SK-N-SH (cell line): ENCODE measurements around the gene PEX11A. TPM values are rescaled to one million over a fixed set of nuclear protein-coding genes. Genes with fewer than 3 reads are reported as not detected.

Source experiments
- CTCF ChIA-PET: fragments of 300-600, 350-600 bp; formaldehyde crosslinking; extraction: SDS; loops from one replicate; lab custom pipeline; 2021; lab: Yijun Ruan, JAX
- POLR2A ChIA-PET: fragments of 350-600 bp; sonication (Branson Sonifier 250); formaldehyde crosslinking; extraction: SDS; loops from one replicate; lab custom pipeline; 2020; ENCODE audit warnings: antibody characterized with exemption, inconsistent platforms; lab: Yijun Ruan, JAX
- DNase-seq: peaks from one replicate; pipeline ENCODE4 v3.0.0; 2012
- H2AFZ ChIP-seq: fragments of 200-600 bp; sonication (generic); 2 replicates; pipeline ENCODE4 v1.8.1; 2016; ENCODE audit warnings: antibody characterized with exemption, mild to moderate bottlenecking, low read depth
- H3F3A ChIP-seq: fragments of 200-600 bp; sonication (generic); replicated peaks from 2 replicates; pipeline ENCODE3; 2016; ENCODE audit warnings: antibody characterized with exemption, mild to moderate bottlenecking; ENCODE audit not compliant: insufficient read depth
- H3K27ac ChIP-seq, 2 experiments: fragments of 200-500 bp in 1 of 2; fragments of 200-600 bp in 1 of 2; sonication (Bioruptor generic) in 1 of 2; sonication (generic), shearing (Covaris generic) in 1 of 2; 2 replicates each; pipeline versions ENCODE4 v1.5.1 to v1.6.1; 2014 to 2016; ENCODE audit warnings: low read depth in 2 of 2, inconsistent platforms in 1 of 2, low read length in 1 of 2, mild to moderate bottlenecking in 1 of 2, mixed read lengths in 1 of 2
- H3K27me3 ChIP-seq: fragments of 200-600 bp; sonication (generic), shearing (Covaris generic); 2 replicates; pipeline ENCODE4 v1.6.1; 2016; ENCODE audit warnings: mixed run types; ENCODE audit not compliant: insufficient read depth
- H3K36me3 ChIP-seq, 2 experiments: fragments of 200-500 bp in 1 of 2; fragments of 200-600 bp in 1 of 2; sonication (Bioruptor generic) in 1 of 2; sonication (generic) in 1 of 2; replicated peaks in 1 of 2; 2 replicates each; pipeline versions ENCODE3 to v1.5.1; 2014 to 2016; ENCODE audit warnings: low read length in 1 of 2, mild to moderate bottlenecking in 1 of 2; ENCODE audit not compliant: insufficient read depth in 2 of 2, control insufficient read depth in 1 of 2
- H3K4me1 ChIP-seq, 2 experiments: fragments of 200-500 bp in 1 of 2; fragments of 200-600 bp in 1 of 2; sonication (Bioruptor generic) in 1 of 2; sonication (generic), shearing (Covaris generic) in 1 of 2; 2 replicates each; pipeline versions ENCODE4 v1.5.1 to v1.6.1; 2014 to 2016; ENCODE audit warnings: low read depth in 1 of 2, low read length in 1 of 2, mixed run types in 1 of 2; ENCODE audit not compliant: insufficient read depth in 2 of 2, control insufficient read depth in 1 of 2
- H3K4me2 ChIP-seq: fragments of 200-600 bp; sonication (generic), shearing (Covaris generic); 2 replicates; pipeline ENCODE4 v1.6.1; 2017; ENCODE audit warnings: mixed run types
- H3K4me3 ChIP-seq, 2 experiments: fragments of 200-500 bp in 1 of 2; fragments of 200-600 bp in 1 of 2; sonication (Bioruptor generic) in 1 of 2; sonication (generic), shearing (Covaris generic) in 1 of 2; 2 replicates each; pipeline versions ENCODE4 v1.5.1 to v1.8.1; 2014 to 2016; ENCODE audit warnings: low read depth in 2 of 2, inconsistent platforms in 1 of 2, low read length in 1 of 2, mild to moderate bottlenecking in 1 of 2, mixed read lengths in 1 of 2, moderate library complexity in 1 of 2
- H3K79me2 ChIP-seq: fragments of 200-600 bp; sonication (generic); 2 replicates; pipeline ENCODE4 v1.8.1; 2017; ENCODE audit warnings: mild to moderate bottlenecking; ENCODE audit not compliant: insufficient read depth
- H3K9ac ChIP-seq: fragments of 200-600 bp; sonication (generic); 2 replicates; pipeline ENCODE4 v1.6.1; 2017; ENCODE audit warnings: mixed run types
- H3K9me2 ChIP-seq: fragments of 200-600 bp; sonication (generic); 2 replicates; pipeline ENCODE4 v1.6.1; 2017; ENCODE audit warnings: mixed run types
- H3K9me3 ChIP-seq: fragments of 200-600 bp; sonication (generic); 2 replicates; pipeline ENCODE4 v1.6.1; 2017; ENCODE audit warnings: mixed run types, mild to moderate bottlenecking, moderate library complexity
- H4K20me1 ChIP-seq: fragments of 200-600 bp; sonication (generic); 2 replicates; pipeline ENCODE4 v1.6.1; 2017; ENCODE audit warnings: mild to moderate bottlenecking, mixed run types; ENCODE audit not compliant: insufficient read depth
- CHD2 ChIP-seq: fragments of 150-350 bp; IDR thresholded peaks from 2 replicates; pipeline ENCODE4 v1.6.1; 2018; ENCODE audit warnings: low read length; ENCODE audit not compliant: partially characterized antibody
- ELF1 ChIP-seq: IDR thresholded peaks from 2 replicates; pipeline ENCODE4 v1.4.0; 2012
- FOSL2 ChIP-seq: IDR thresholded peaks from 2 replicates; pipeline ENCODE4 v1.4.0; 2012; ENCODE audit warnings: low read depth, mild to moderate bottlenecking, moderate library complexity, borderline replicate concordance
- FOXJ3 ChIP-seq: sonication (generic); formaldehyde crosslinking; IDR thresholded peaks from 2 replicates; pipeline ENCODE4 v1.5.1; 2020; ENCODE audit warnings: mild to moderate bottlenecking, missing genetic modification reagents
- FOXM1 ChIP-seq: IDR thresholded peaks from 2 replicates; pipeline ENCODE4 v1.4.0; 2012; ENCODE audit warnings: low read depth, mild to moderate bottlenecking
- GABPA ChIP-seq: IDR thresholded peaks from 2 replicates; pipeline ENCODE4 v1.4.0; 2012; ENCODE audit warnings: low read depth, mild to moderate bottlenecking
- MXI1 ChIP-seq: IDR thresholded peaks from 2 replicates; pipeline ENCODE4 v1.6.1; 2012; ENCODE audit warnings: mild to moderate bottlenecking, low read depth, low read length, improper control_type of control experiment
- NRF1 ChIP-seq: IDR thresholded peaks from 2 replicates; pipeline ENCODE4 v1.6.1; 2012; ENCODE audit warnings: low read depth, mild to moderate bottlenecking, low read length
- POLR2AphosphoS5 ChIP-seq: IDR thresholded peaks from 2 replicates; pipeline ENCODE4 v1.6.1; 2012; ENCODE audit warnings: low read depth, low read length
- RAD21 ChIP-seq: IDR thresholded peaks from 2 replicates; pipeline ENCODE4 v1.6.1; 2012; ENCODE audit warnings: mild to moderate bottlenecking, low read length
- RCOR1 ChIP-seq: fragments of 150-350 bp; IDR thresholded peaks from 2 replicates; pipeline ENCODE4 v1.6.1; 2017; ENCODE audit warnings: antibody characterized with exemption, low read length
- RXRA ChIP-seq: IDR thresholded peaks from 2 replicates; pipeline ENCODE4 v1.4.0; 2012; ENCODE audit warnings: low read depth, mild to moderate bottlenecking, borderline replicate concordance
- SMC3 ChIP-seq: IDR thresholded peaks from 2 replicates; pipeline ENCODE4 v1.6.1; 2012; ENCODE audit warnings: low read depth, low read length, improper control_type of control experiment
- TEAD4 ChIP-seq: IDR thresholded peaks from 2 replicates; pipeline ENCODE4 v1.4.0; 2012; ENCODE audit warnings: mild to moderate bottlenecking, borderline replicate concordance; ENCODE audit not compliant: insufficient read depth
- YY1 ChIP-seq: IDR thresholded peaks from 2 replicates; pipeline ENCODE4 v1.4.0; 2012; ENCODE audit warnings: low read depth, mild to moderate bottlenecking
- WGBS: methylation state at CpG from one replicate; pipeline ENCODE4 v1.1.6; 2017; ENCODE audit warnings: low lambda C conversion rate; 5-methylcytosine and 5-hydroxymethylcytosine counted together
- polyA plus RNA-seq, 3 experiments: library from polyadenylated mRNA; depleted of rRNA; stranded (reverse); fragments of >200 nt; gene quantifications; 2 replicates each; pipeline ENCODE4 v1.2.3, GENCODE V29; 2012
- TF ChIP-seq, protein P1 (sequence below): IDR thresholded peaks from 2 replicates; pipeline ENCODE4 v1.6.1; 2012; ENCODE audit warnings: mild to moderate bottlenecking, low read depth, low read length, moderate library complexity
- TF ChIP-seq, protein P2 (sequence below): IDR thresholded peaks from 2 replicates; pipeline ENCODE4 v1.4.0; 2012; ENCODE audit warnings: low read depth
- TF ChIP-seq, protein P3 (sequence below): fragments of 150-350 bp; IDR thresholded peaks from 2 replicates; pipeline ENCODE4 v1.6.1; 2017; ENCODE audit warnings: antibody characterized with exemption, low read length, low read depth, borderline replicate concordance

Gene PEX11A
- polyA plus RNA-seq, 1 of the 3 experiments (the other 2 are of a cell fraction): 6.1 TPM

GRCh38 chr15:89679212-89679611 lies 11.3 kb downstream of the PEX11A start, which contains the start of gene PLIN1:
Gene PLIN1, minus strand, starts transcription at chr15:89679367. Its CDS starts 1,878 bp downstream, at chr15:89677489.
- no peak within 1 kb of the TSS for H3K27ac ChIP-seq
- H3K79me2 ChIP-seq: no peaks in the 10 kb centered on the region
- no peaks in the 10 kb centered on the region for H4K20me1 ChIP-seq
- POLR2A ChIA-PET: no interaction called here
- no peak within 1 kb of the TSS for H2AFZ ChIP-seq
- H3K4me3 ChIP-seq: no peak within 1 kb of the TSS
- CTCF ChIA-PET: interaction anchor here (1.8 kb wide), 1 partner anchor 33 kb away, joined by 5 read pairs; no protein-coding TSS in a partner anchor
- H3K27me3 ChIP-seq: no peaks in the 10 kb centered on the region
- no peaks in the 10 kb centered on the region for H3K9me3 ChIP-seq
- no peak within 1 kb of the TSS for H3K9ac ChIP-seq
- H3K4me1 ChIP-seq: peaks cover 0 to 5% of the 10 kb centered on the region in 2 experiments; a peak in 2 of 4 replicates
- H3K9me2 ChIP-seq: no peaks in the 10 kb centered on the region
- TF ChIP-seq RAD21 (no peak), CHD2 (no peak), RCOR1 (no peak), FOXM1 (no peak), NRF1 (no peak), SMC3 (no peak), RXRA (no peak), FOXJ3 (CRISPR knock-in tag) (no peak), POLR2AphosphoS5 (no peak), FOSL2 (no peak), ELF1 (no peak)
- TF ChIP-seq, protein P1, sequence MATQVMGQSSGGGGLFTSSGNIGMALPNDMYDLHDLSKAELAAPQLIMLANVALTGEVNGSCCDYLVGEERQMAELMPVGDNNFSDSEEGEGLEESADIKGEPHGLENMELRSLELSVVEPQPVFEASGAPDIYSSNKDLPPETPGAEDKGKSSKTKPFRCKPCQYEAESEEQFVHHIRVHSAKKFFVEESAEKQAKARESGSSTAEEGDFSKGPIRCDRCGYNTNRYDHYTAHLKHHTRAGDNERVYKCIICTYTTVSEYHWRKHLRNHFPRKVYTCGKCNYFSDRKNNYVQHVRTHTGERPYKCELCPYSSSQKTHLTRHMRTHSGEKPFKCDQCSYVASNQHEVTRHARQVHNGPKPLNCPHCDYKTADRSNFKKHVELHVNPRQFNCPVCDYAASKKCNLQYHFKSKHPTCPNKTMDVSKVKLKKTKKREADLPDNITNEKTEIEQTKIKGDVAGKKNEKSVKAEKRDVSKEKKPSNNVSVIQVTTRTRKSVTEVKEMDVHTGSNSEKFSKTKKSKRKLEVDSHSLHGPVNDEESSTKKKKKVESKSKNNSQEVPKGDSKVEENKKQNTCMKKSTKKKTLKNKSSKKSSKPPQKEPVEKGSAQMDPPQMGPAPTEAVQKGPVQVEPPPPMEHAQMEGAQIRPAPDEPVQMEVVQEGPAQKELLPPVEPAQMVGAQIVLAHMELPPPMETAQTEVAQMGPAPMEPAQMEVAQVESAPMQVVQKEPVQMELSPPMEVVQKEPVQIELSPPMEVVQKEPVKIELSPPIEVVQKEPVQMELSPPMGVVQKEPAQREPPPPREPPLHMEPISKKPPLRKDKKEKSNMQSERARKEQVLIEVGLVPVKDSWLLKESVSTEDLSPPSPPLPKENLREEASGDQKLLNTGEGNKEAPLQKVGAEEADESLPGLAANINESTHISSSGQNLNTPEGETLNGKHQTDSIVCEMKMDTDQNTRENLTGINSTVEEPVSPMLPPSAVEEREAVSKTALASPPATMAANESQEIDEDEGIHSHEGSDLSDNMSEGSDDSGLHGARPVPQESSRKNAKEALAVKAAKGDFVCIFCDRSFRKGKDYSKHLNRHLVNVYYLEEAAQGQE: no peak
- TF ChIP-seq, protein P2, sequence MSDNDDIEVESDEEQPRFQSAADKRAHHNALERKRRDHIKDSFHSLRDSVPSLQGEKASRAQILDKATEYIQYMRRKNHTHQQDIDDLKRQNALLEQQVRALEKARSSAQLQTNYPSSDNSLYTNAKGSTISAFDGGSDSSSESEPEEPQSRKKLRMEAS: no peak
- TF ChIP-seq, protein P3, sequence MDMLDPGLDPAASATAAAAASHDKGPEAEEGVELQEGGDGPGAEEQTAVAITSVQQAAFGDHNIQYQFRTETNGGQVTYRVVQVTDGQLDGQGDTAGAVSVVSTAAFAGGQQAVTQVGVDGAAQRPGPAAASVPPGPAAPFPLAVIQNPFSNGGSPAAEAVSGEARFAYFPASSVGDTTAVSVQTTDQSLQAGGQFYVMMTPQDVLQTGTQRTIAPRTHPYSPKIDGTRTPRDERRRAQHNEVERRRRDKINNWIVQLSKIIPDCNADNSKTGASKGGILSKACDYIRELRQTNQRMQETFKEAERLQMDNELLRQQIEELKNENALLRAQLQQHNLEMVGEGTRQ: no peak
- peaks cover 7 to 12% of the 10 kb centered on the region in 2 experiments for H3K36me3 ChIP-seq
- no peak for DNase-seq
- WGBS: 100% methylated on average over 2 of the region's 2 CpGs
- H3F3A ChIP-seq: peaks cover 9% of the 10 kb centered on the region
- H3K4me2 ChIP-seq: no peak within 1 kb of the TSS

- Histone ChIP-seq H4K20me1 (no peaks in the 10 kb centered on the region), H3K27me3 (no peaks in the 10 kb centered on the region), H3K9me2 (no peaks in the 10 kb centered on the region), H3K4me2 (no peak overlapping the region), H3F3A (peaks cover 9% of the 10 kb centered on the region), H3K27ac (no peak overlapping the region), H3K4me1 (peaks cover 5 to 16% of the 10 kb centered on the region in 2 experiments; a peak in 2 of 4 replicates), H3K9me3 (no peaks in the 10 kb centered on the region), H3K79me2 (no peaks in the 10 kb centered on the region), H2AFZ (no peak overlapping the region), H3K9ac (no peak overlapping the region), H3K4me3 (no peak overlapping the region), H3K36me3 (no peaks in the 10 kb centered on the region)
- ChIA-PET CTCF (interaction anchor here (1.1 kb wide), 1 partner anchor 13 kb away, joined by 3 read pairs; no protein-coding TSS in a partner anchor), POLR2A (no interaction called here)
- DNase-seq: no peak
- 83% methylated on average over 1 of the region's 1 CpG for WGBS
- TF ChIP-seq, protein P3: no peak
- no peak for TF ChIP-seq RAD21
- TF ChIP-seq, protein P2: no peak
- no peak for TF ChIP-seq NRF1
- TF ChIP-seq GABPA: no peak
- no peak for TF ChIP-seq ELF1
- TF ChIP-seq YY1: no peak
- no peak for TF ChIP-seq MXI1
- TF ChIP-seq RXRA: no peak
- no peak for TF ChIP-seq TEAD4
- TF ChIP-seq, all 33 proteins: peak for 0
Measured at GRCh38 chr15:89677381-89677780, 13.2 kb downstream of the PEX11A start.
